ENCODE results near the gene INCENP. TPM values are rescaled to one million over a fixed set of nuclear protein-coding genes. Genes with fewer than 3 reads are reported as not detected.
"Not testable (repeated sequence)": the region's sequence is repeated elsewhere in the genome, so short reads cannot be mapped to it uniquely, and the experiment has no call there.

INCENP gene
- total RNA-seq: 100 to 1,000 TPM; 200 to 204 TPM

DNA sequence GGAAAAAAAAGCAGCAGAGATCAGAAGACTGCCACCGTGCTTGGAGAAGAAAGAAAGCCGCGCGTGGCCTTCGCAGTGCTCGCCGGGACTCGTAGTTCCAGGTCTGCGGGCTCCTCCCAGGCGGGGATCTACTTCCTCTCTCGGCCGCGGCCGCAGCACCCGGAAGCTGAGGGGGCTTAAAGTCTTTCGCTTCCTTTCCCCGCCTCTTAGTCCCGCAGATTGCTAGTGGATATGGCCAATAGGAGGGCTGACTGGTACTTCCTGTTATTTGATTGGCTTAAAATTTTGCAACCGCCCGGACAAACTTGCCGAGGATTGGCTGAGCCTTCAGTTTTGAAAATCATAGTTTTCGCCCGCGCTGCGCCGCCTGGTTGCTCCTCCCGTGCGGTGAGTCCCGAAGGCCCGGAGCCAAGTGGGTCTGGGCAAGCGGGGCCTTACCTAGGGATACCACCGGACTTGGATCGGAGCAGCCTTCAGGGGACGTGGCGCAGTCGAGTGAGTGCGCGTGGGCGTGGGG, at the start of gene INCENP:
TSS of gene INCENP (plus strand) at position 343 of the 517 bp plus-strand sequence. CDS start 4,151 bp downstream, outside the sequence.
- Mint-ChIP-seq H3K36me3 (ENCODE audit: low read depth) (peaks cover 22% of the 10 kb centered on the region), H3K4me3 (peak within 1 kb of the TSS; percentile 80), H3K9me3 (no peaks in the 10 kb centered on the region), H3K27me3 (peaks cover 3% of the 10 kb centered on the region), H3K27ac (peak within 1 kb of the TSS; percentile 96), H3K4me1 (peaks cover 39% of the 10 kb centered on the region)
- peak; percentile 98 for DNase-seq
- CTCF ChIA-PET: interaction anchor here (1.1 to 1.3 kb wide), 2 partner anchors 16 to 42 kb away, joined by 3 read pairs; no protein-coding TSS in a partner anchor
- POLR2A ChIA-PET: no interaction called here

DNA sequence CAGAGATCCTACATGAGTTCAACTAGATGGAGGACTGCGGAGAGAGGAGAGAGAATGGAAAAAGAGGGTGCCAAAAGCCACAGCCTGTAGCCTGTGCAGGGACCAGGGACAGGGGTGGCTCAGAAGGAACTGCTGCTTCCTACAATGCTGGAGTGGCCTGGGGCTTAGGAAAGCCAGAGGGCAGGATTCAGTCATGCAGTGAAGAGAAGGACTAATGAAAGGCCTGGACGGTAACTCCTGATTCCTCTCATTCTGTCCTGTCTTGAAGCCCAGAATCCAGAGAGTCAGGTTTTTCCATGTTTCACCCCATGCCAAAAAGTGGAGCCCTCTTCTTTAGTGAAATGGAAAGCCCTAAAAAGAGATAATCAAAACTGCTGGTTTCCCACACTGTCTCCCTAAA, 48.4 kb upstream of the INCENP start:
- H3K27ac Mint-ChIP-seq: no peak overlapping the region
- no peak overlapping the region for H3K4me3 Mint-ChIP-seq
- POLR2A ChIA-PET: no interaction called here
- no peaks in the 10 kb centered on the region for H3K9me3 Mint-ChIP-seq
- H3K27me3 Mint-ChIP-seq: peaks cover 3% of the 10 kb centered on the region
- DNase-seq: no peak
- CTCF ChIA-PET: interaction anchor here (0.6 kb wide), 1 partner anchor 182 kb away, joined by 3 read pairs; no protein-coding TSS in a partner anchor
- no peaks in the 10 kb centered on the region for H3K4me1 Mint-ChIP-seq
- no peaks in the 10 kb centered on the region for H3K36me3 Mint-ChIP-seq (ENCODE audit: low read depth)

DNA sequence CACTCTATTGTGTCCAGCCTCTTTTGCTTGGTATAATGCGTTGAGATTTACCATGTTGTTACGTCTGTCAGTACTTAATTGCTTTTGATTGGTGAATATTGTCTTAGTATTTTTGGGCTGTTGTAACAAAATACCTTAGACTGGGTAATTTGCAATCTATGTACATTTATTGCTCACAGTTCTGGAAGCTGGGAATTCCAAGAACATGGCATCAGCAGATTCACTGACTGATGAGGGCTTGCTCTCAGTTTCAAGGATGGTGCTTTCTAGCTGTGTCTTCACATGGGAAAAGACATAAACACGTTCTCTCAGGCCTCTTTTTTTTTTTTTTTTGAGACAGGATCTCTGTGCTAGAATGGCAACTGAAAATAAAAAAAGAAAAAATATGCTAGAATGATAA, 46.7 kb upstream of the INCENP start:
- H3K27me3 Mint-ChIP-seq: peaks cover 3% of the 10 kb centered on the region
- ChIA-PET POLR2A (no interaction called here), CTCF (no interaction called here)
- no peaks in the 10 kb centered on the region for H3K9me3 Mint-ChIP-seq
- H3K27ac Mint-ChIP-seq: no peak overlapping the region
- H3K36me3 Mint-ChIP-seq (ENCODE audit: low read depth): no peaks in the 10 kb centered on the region
- H3K4me3 Mint-ChIP-seq: no peak overlapping the region
- no peak for DNase-seq
- H3K4me1 Mint-ChIP-seq: peaks cover 5% of the 10 kb centered on the region

DNA sequence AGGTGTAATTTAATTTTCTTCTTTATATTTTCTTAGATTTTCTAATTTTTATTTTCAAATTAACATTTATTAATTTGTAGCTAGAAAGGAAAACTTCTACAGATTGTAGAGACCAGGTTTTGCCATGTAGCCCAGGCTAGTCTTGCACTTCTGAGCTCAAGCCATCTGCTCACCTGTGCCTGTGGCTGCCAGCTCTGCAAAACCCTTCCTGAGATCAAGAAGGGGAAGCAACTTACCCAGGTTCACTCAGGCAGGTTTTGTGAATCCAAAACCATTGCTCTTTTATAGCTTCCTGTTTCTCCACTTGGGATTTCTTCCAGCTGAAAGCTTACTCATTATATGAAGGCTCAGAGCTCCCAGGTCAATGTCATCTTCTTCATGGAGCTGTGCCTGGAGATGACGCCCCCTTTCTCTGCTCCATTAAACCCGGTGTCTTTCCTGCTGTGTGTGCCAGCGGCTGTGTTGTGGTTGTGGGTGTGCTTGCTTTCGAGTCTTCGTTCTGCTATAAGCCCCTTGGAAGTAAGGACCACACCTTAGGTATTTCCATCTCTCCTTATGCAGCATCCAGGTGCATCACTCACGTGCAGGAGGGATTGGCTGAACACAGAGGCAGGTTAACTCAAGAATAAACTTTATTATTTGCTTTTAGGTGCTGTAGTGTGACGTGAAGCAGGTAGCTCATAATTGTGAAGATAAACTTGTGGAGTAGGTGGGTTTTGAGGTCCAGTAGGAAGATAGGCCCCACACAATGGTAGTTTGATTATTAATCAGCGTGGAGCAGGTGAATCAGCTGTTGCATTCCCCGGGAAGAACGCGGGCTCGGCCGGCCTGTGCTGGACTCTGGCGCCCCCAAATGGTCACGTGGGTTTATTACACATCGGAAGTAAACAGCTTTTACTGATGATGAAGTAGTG, 42.2 kb upstream of the INCENP start:
- ChIA-PET CTCF (interaction anchor here (0.6 to 3.5 kb wide), 56 partner anchors 8 to 443 kb away, joined by 3 to 52 read pairs (median 4); partner anchors contain the start of genes FADS2, FEN1, FTH1 and INCENP), POLR2A (interaction anchor here (0.6 to 1.4 kb wide), 2 partner anchors 21 to 184 kb away, joined by 3 to 6 read pairs; no protein-coding TSS in a partner anchor)
- Mint-ChIP-seq H3K36me3 (ENCODE audit: low read depth) (no peaks in the 10 kb centered on the region), H3K27ac (no peak overlapping the region), H3K9me3 (peaks cover 3% of the 10 kb centered on the region), H3K4me3 (no peak overlapping the region), H3K27me3 (peaks cover 3% of the 10 kb centered on the region), H3K4me1 (peaks cover 6% of the 10 kb centered on the region)
- DNase-seq: peak; percentile 77

DNA sequence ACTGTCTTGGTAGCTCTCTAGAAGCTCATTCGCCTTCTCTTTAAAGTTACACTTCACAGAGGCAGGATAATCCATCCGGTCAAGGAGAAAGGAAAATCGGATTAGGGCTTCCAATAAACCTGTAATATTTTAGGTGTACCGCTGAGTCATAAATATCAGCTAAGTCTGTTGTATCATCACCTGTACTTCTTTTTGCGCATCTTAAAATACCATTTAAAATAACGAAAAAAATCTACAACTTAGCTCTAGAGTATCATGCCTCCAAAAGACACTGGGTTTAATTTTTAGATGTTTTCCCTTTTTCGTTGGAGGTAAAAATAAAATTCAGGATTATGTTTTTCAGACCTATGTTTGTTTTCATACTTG, 41.5 kb upstream of the INCENP start:
- CTCF ChIA-PET: interaction anchor here (0.6 to 3.5 kb wide), 52 partner anchors 8 to 442 kb away, joined by 3 to 52 read pairs (median 4); partner anchors contain the start of genes FADS2, FEN1, FTH1 and INCENP
- no peak overlapping the region for H3K4me3 Mint-ChIP-seq
- peaks cover 6% of the 10 kb centered on the region for H3K4me1 Mint-ChIP-seq
- POLR2A ChIA-PET: interaction anchor here (0.6 to 1.4 kb wide), 2 partner anchors 21 to 185 kb away, joined by 3 to 6 read pairs; no protein-coding TSS in a partner anchor
- H3K27me3 Mint-ChIP-seq: peaks cover 3% of the 10 kb centered on the region
- peaks cover 3% of the 10 kb centered on the region for H3K9me3 Mint-ChIP-seq
- no peak for DNase-seq
- H3K27ac Mint-ChIP-seq: no peak overlapping the region
- no peaks in the 10 kb centered on the region for H3K36me3 Mint-ChIP-seq (ENCODE audit: low read depth)

DNA sequence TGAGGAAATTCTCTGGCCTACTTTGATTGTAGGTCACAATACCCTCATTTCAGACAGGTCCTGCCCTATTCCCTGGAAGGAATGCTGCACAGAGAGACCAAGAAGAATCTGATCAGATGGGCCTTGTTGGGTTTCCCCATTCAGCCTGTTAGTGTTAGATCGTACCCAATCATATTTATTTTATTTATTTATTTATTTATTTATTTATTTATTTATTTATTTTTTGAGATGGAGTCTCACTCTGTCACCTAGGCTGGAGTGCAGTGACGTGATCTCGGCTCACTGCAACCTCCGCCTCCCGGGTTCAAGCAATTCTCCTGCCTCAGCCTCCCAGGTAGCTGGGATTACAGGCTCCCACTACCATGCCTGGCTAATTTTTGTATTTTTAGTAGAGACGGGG, 39.0 kb upstream of the INCENP start:
- H3K27ac Mint-ChIP-seq; H3K4me1 Mint-ChIP-seq; H3K4me3 Mint-ChIP-seq; H3K27me3 Mint-ChIP-seq; H3K9me3 Mint-ChIP-seq; H3K36me3 Mint-ChIP-seq (ENCODE audit: low read depth); POLR2A ChIA-PET; DNase-seq: not testable (repeated sequence)
- CTCF ChIA-PET: interaction anchor here (4.1 kb wide), 1 partner anchor 185 kb away, joined by 11 read pairs; no protein-coding TSS in a partner anchor

DNA sequence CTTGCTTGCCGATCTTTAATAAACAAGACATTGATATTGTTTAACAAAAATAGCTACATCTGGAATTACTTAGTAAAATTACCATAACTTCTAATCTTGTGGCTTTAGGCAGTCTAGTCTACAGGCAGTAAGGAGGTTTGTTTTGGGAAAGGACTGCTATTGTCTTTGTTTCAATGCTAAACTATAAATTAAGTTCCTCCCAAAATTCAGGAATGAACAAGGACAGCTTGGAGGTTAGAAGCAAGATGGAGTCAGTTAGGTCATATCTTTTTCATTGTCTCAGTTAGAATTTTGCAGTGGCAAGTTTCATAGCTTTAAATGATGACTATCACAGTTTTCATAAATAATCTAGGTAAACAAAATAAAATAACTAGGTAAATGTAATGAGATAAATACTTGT, 36.1 kb upstream of the INCENP start:
- no peaks in the 10 kb centered on the region for H3K36me3 Mint-ChIP-seq (ENCODE audit: low read depth)
- peaks cover 15% of the 10 kb centered on the region for H3K9me3 Mint-ChIP-seq
- no peak for DNase-seq
- peaks cover 2% of the 10 kb centered on the region for H3K27me3 Mint-ChIP-seq
- H3K4me1 Mint-ChIP-seq: no peaks in the 10 kb centered on the region
- H3K27ac Mint-ChIP-seq: no peak overlapping the region
- POLR2A ChIA-PET: no interaction called here
- CTCF ChIA-PET: interaction anchor here (0.8 to 2.1 kb wide), 6 partner anchors 16 to 217 kb away, joined by 3 to 5 read pairs (median 3); no protein-coding TSS in a partner anchor
- no peak overlapping the region for H3K4me3 Mint-ChIP-seq

DNA sequence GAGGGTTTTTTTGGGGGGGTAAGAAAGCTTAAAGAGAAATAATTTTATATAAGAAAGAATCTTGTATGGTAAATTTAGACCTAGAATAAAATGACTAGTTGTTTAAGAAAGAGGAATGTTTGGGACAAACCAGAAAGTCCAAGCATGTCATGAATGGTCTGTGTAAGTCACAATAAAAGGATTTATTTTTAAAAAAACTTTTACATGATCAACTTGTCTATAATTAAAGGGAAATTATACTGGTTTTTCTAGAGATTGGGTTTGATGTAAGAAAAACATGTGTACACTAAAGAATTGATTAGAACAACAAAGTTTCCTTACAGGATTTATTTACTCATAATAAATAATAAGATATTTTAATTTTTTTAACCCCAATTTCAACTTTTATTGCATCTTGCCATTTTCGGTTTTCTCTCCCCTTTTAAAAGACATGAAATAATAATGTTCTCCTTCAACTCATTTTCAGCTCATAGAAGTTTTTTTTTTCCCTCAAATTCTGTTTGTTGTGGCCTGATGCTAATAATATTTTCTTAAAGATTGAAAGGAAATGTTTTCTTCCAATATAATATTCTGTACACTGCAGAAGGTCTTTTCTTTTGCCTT, 35.4 kb upstream of the INCENP start:
- H3K4me1 Mint-ChIP-seq: no peaks in the 10 kb centered on the region
- POLR2A ChIA-PET: no interaction called here

DNA sequence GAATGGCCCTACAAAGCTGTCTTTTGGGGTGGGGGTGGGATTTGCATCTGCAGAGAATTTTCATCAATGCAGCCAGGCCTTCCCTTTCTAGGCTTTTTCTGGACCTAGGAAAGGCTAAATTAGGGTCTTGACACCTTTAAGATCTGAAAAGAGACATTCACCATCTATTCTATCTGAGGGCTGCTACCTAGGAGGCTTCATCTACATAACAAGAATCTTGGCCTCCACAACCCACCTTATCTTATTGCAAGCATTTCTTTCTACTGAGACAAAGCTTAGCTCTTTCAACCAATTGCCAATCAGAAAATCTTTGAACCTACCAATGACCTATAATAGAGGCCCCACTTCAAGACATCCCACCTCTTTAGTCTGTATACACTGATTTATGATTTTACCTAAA, 20.7 kb upstream of the INCENP start:
- Mint-ChIP-seq H3K36me3 (ENCODE audit: low read depth) (peaks cover 3% of the 10 kb centered on the region), H3K4me1 (peaks cover 17% of the 10 kb centered on the region), H3K27ac (no peak overlapping the region), H3K9me3 (no peaks in the 10 kb centered on the region), H3K4me3 (no peak overlapping the region), H3K27me3 (no peaks in the 10 kb centered on the region)
- DNase-seq: no peak
- CTCF ChIA-PET: interaction anchor here (0.6 to 1.7 kb wide), 3 partner anchors 16 to 159 kb away, joined by 3 to 8 read pairs (median 3); no protein-coding TSS in a partner anchor
- POLR2A ChIA-PET: no interaction called here

More for the DNA sequence above, 35.4 kb upstream of the INCENP start:
- Mint-ChIP-seq H3K36me3 (ENCODE audit: low read depth) (no peaks in the 10 kb centered on the region), H3K27me3 (peaks cover 2% of the 10 kb centered on the region), H3K9me3 (peaks cover 15% of the 10 kb centered on the region), H3K4me3 (no peak overlapping the region), H3K27ac (no peak overlapping the region)
- CTCF ChIA-PET: interaction anchor here (0.8 to 2.1 kb wide), 5 partner anchors 19 to 218 kb away, joined by 3 to 5 read pairs (median 3); no protein-coding TSS in a partner anchor
- DNase-seq: no peak

DNA sequence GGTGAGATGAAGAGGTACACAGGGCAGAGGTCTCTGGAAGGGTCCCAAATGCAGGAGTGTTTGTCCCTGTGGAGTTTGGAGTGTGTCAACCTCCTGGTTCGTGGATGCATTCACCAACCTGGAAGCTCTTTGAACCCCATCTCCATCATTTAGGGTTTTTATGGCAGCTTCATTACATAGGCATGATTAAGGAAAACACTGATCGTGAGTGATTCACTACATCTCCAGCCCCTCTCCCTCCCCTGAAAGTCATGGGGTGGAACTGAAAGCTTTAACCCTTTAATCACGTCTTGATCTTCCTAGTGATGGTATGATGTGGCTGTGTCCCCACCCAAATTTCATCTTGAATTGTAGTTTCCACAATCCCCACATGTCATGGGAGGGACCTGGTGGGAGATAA, 19.8 kb upstream of the INCENP start:
- Mint-ChIP-seq H3K9me3 (no peaks in the 10 kb centered on the region), H3K4me3 (no peak overlapping the region), H3K4me1 (peaks cover 17% of the 10 kb centered on the region), H3K27me3 (peaks cover 1% of the 10 kb centered on the region), H3K27ac (no peak overlapping the region), H3K36me3 (ENCODE audit: low read depth) (peaks cover 3% of the 10 kb centered on the region)
- ChIA-PET CTCF (interaction anchor here (1.1 to 1.7 kb wide), 3 partner anchors 17 to 307 kb away, joined by 3 to 8 read pairs (median 3); no protein-coding TSS in a partner anchor), POLR2A (no interaction called here)
- no peak for DNase-seq

DNA sequence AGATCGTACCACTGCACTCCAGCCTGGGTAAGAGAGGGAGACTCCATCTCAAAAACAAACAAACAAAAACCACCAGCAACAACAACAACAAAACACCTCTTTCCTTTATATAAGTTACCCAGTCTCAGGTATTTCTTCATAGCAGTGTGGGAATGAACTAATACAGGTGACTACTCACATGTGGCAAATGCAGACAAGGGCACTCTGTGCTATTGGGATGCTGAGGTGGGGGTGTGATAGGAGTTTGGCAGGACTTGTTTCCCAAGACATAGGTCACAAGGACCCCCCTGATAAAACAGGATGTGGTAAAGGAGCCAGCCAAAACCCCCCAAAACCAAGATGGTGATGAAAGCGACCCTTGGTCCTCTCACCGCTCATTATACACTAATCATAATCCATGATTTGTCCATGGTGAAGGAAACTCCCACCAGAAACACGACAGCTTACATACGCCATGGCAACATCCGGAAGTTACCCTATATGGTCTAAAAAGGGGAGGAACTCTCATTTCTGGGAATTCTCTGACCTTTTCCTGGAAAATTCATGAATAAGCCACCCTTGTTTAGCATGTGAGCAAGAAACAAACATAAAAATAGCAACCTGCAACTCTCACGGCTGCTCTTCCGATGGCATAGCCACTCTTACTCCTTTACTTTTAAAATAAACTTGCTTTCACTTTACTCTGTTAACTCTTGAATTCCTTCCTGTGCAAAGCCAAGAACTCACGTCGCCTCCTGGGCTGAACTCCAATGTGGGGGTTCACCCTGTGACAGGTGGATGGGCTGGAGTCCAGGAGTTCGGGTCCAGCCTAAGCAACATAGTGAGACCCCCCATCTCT, 18.8 kb upstream of the INCENP start:
- CTCF ChIA-PET: interaction anchor here (1.0 to 1.5 kb wide), 2 partner anchors 18 to 206 kb away, joined by 3 read pairs; no protein-coding TSS in a partner anchor
- Mint-ChIP-seq H3K4me3 (peak overlapping the region; percentile 61), H3K27ac (peak overlapping the region; percentile 90), H3K9me3 (no peaks in the 10 kb centered on the region), H3K4me1 (peaks cover 17% of the 10 kb centered on the region), H3K36me3 (ENCODE audit: low read depth) (peaks cover 3% of the 10 kb centered on the region), H3K27me3 (peaks cover 5% of the 10 kb centered on the region)
- POLR2A ChIA-PET: no interaction called here
- DNase-seq: peak; percentile 41

DNA sequence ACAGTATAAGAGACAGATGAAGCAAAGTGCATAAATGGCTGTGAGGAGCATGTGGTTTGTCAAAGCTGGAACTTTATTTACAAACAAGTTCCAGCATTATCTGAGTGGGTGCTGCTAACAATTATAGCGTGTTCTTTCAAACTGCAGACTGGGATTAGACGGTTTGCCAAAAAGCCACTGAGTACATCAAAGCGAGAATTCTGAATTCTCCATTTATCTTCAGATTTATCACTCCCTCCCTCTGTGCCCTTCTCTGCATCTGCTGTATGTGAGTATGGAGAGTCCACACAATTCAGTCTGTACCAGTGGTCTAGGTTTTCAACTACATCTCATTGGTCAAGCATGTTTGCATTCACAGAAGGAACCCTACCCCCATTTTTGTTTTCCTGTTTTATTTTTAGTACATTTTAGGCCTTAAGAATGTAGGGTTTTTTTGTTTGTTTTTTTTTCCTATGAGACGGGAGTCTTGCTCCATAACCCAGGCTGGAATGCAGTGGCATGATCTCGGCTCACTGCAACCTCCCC, 18.1 kb upstream of the INCENP start:
- H3K9me3 Mint-ChIP-seq: no peaks in the 10 kb centered on the region
- peaks cover 17% of the 10 kb centered on the region for H3K4me1 Mint-ChIP-seq
- H3K27ac Mint-ChIP-seq: peak overlapping the region; percentile 90
- no peak for DNase-seq
- peaks cover 5% of the 10 kb centered on the region for H3K27me3 Mint-ChIP-seq
- H3K4me3 Mint-ChIP-seq: peak overlapping the region; percentile 61
- H3K36me3 Mint-ChIP-seq (ENCODE audit: low read depth): peaks cover 3% of the 10 kb centered on the region
- ChIA-PET POLR2A (no interaction called here), CTCF (interaction anchor here (0.6 to 4.5 kb wide), 9 partner anchors 19 to 813 kb away, joined by 3 to 46 read pairs (median 3); no protein-coding TSS in a partner anchor)
